Measurements from ENCODE around the gene TMEM132C.

Gene TMEM132C

GRCh38 chr12:128288896-128289295 lies 21.9 kb downstream of the TMEM132C start:
- H3K4me3 ChIP-seq (ENCODE audit: low read depth, low read length), result no peak overlapping the region
- no peak overlapping the region for H3K27ac ChIP-seq (ENCODE audit: low read depth, low read length)
- no peaks in the 10 kb centered on the region for H3K9me3 ChIP-seq (ENCODE audit: control insufficient read depth, insufficient read depth, low read depth, low read length)
- peaks cover 46% of the 10 kb centered on the region for H3K27me3 ChIP-seq (ENCODE audit: control insufficient read depth, insufficient read depth, low read length)
- H3K36me3 ChIP-seq (ENCODE audit: control insufficient read depth, insufficient read depth, low read length), result no peaks in the 10 kb centered on the region
- no peak overlapping the region for H3K9ac ChIP-seq (ENCODE audit: low read length)
- H3K4me1 ChIP-seq (ENCODE audit: control insufficient read depth, insufficient read depth, low read length), result peaks cover 12% of the 10 kb centered on the region

- Histone ChIP-seq H3K4me1 (ENCODE audit: control insufficient read depth, insufficient read depth, low read length) (peaks cover 12% of the 10 kb centered on the region), H3K27ac (ENCODE audit: low read depth, low read length) (no peak overlapping the region), H3K27me3 (ENCODE audit: control insufficient read depth, insufficient read depth, low read length) (peaks cover 56% of the 10 kb centered on the region), H3K9me3 (ENCODE audit: control insufficient read depth, insufficient read depth, low read depth, low read length) (no peaks in the 10 kb centered on the region), H3K9ac (ENCODE audit: low read length) (no peak overlapping the region), H3K4me3 (ENCODE audit: low read depth, low read length) (no peak overlapping the region), H3K36me3 (ENCODE audit: control insufficient read depth, insufficient read depth, low read length) (no peaks in the 10 kb centered on the region)
Observed at GRCh38 chr12:128290938-128291337, 24.0 kb downstream of the TMEM132C start.

- Histone ChIP-seq H3K27me3 (ENCODE audit: control insufficient read depth, insufficient read depth, low read length) (peaks cover 86% of the 10 kb centered on the region), H3K9me3 (ENCODE audit: control insufficient read depth, insufficient read depth, low read depth, low read length) (no peaks in the 10 kb centered on the region; the same call in 1 of the 2 replicates), H3K36me3 (ENCODE audit: control insufficient read depth, insufficient read depth, low read length) (no peaks in the 10 kb centered on the region), H3K27ac (ENCODE audit: low read depth, low read length) (no peak overlapping the region), H3K9ac (ENCODE audit: low read length) (no peak overlapping the region), H3K4me1 (ENCODE audit: control insufficient read depth, insufficient read depth, low read length) (peaks cover 9% of the 10 kb centered on the region; the same call in 1 of the 2 replicates), H3K4me3 (ENCODE audit: low read depth, low read length) (no peak overlapping the region)
Observed at GRCh38 chr12:128298091-128298748, 31.2 kb downstream of the TMEM132C start.

- Histone ChIP-seq H3K4me1 (ENCODE audit: control insufficient read depth, insufficient read depth, low read length) (no peaks in the 10 kb centered on the region), H3K36me3 (ENCODE audit: control insufficient read depth, insufficient read depth, low read length) (no peaks in the 10 kb centered on the region), H3K9ac (ENCODE audit: low read length) (no peak overlapping the region), H3K9me3 (ENCODE audit: control insufficient read depth, insufficient read depth, low read depth, low read length) (peaks cover 7% of the 10 kb centered on the region; the same call in 1 of the 2 replicates), H3K27ac (ENCODE audit: low read depth, low read length) (no peak overlapping the region), H3K27me3 (ENCODE audit: control insufficient read depth, insufficient read depth, low read length) (peaks cover 30% of the 10 kb centered on the region), H3K4me3 (ENCODE audit: low read depth, low read length) (no peak overlapping the region)
Observed at GRCh38 chr12:128305336-128305892, 38.4 kb downstream of the TMEM132C start.

GRCh38 chr12:128307791-128308190 lies 40.8 kb downstream of the TMEM132C start:
- Histone ChIP-seq H3K9me3 (ENCODE audit: control insufficient read depth, insufficient read depth, low read depth, low read length) (peaks cover 7% of the 10 kb centered on the region; the same call in 1 of the 2 replicates), H3K4me3 (ENCODE audit: low read depth, low read length) (no peak overlapping the region), H3K9ac (ENCODE audit: low read length) (no peak overlapping the region), H3K27me3 (ENCODE audit: control insufficient read depth, insufficient read depth, low read length) (peaks cover 7% of the 10 kb centered on the region), H3K27ac (ENCODE audit: low read depth, low read length) (no peak overlapping the region), H3K36me3 (ENCODE audit: control insufficient read depth, insufficient read depth, low read length) (no peaks in the 10 kb centered on the region), H3K4me1 (ENCODE audit: control insufficient read depth, insufficient read depth, low read length) (no peaks in the 10 kb centered on the region)

GRCh38 chr12:128312661-128313060 lies 45.7 kb downstream of the TMEM132C start:
- Histone ChIP-seq H3K4me3 (ENCODE audit: low read depth, low read length) (no peak overlapping the region), H3K36me3 (ENCODE audit: control insufficient read depth, insufficient read depth, low read length) (no peaks in the 10 kb centered on the region), H3K27me3 (ENCODE audit: control insufficient read depth, insufficient read depth, low read length) (no peaks in the 10 kb centered on the region), H3K9ac (ENCODE audit: low read length) (no peak overlapping the region), H3K27ac (ENCODE audit: low read depth, low read length) (no peak overlapping the region), H3K4me1 (ENCODE audit: control insufficient read depth, insufficient read depth, low read length) (peaks cover 13% of the 10 kb centered on the region), H3K9me3 (ENCODE audit: control insufficient read depth, insufficient read depth, low read depth, low read length) (no peaks in the 10 kb centered on the region)

- no peaks in the 10 kb centered on the region for H3K27me3 ChIP-seq (ENCODE audit: control insufficient read depth, insufficient read depth, low read length)
- no peak overlapping the region for H3K27ac ChIP-seq (ENCODE audit: low read depth, low read length)
- H3K4me1 ChIP-seq (ENCODE audit: control insufficient read depth, insufficient read depth, low read length), result peaks cover 13% of the 10 kb centered on the region
- no peaks in the 10 kb centered on the region for H3K36me3 ChIP-seq (ENCODE audit: control insufficient read depth, insufficient read depth, low read length)
- no peaks in the 10 kb centered on the region for H3K9me3 ChIP-seq (ENCODE audit: control insufficient read depth, insufficient read depth, low read depth, low read length)
- H3K4me3 ChIP-seq (ENCODE audit: low read depth, low read length), result no peak overlapping the region
- H3K9ac ChIP-seq (ENCODE audit: low read length), result no peak overlapping the region
Observed at GRCh38 chr12:128313931-128314330, 47.0 kb downstream of the TMEM132C start.

GRCh38 chr12:128314611-128315010 lies 47.6 kb downstream of the TMEM132C start:
- peaks cover 13% of the 10 kb centered on the region for H3K4me1 ChIP-seq (ENCODE audit: control insufficient read depth, insufficient read depth, low read length)
- H3K27ac ChIP-seq (ENCODE audit: low read depth, low read length), result no peak overlapping the region
- H3K4me3 ChIP-seq (ENCODE audit: low read depth, low read length), result no peak overlapping the region
- no peak overlapping the region for H3K9ac ChIP-seq (ENCODE audit: low read length)
- no peaks in the 10 kb centered on the region for H3K9me3 ChIP-seq (ENCODE audit: control insufficient read depth, insufficient read depth, low read depth, low read length)
- no peaks in the 10 kb centered on the region for H3K27me3 ChIP-seq (ENCODE audit: control insufficient read depth, insufficient read depth, low read length)
- H3K36me3 ChIP-seq (ENCODE audit: control insufficient read depth, insufficient read depth, low read length), result no peaks in the 10 kb centered on the region

- Histone ChIP-seq H3K9me3 (ENCODE audit: control insufficient read depth, insufficient read depth, low read depth, low read length) (no peaks in the 10 kb centered on the region), H3K27ac (ENCODE audit: low read depth, low read length) (no peak overlapping the region), H3K36me3 (ENCODE audit: control insufficient read depth, insufficient read depth, low read length) (no peaks in the 10 kb centered on the region), H3K9ac (ENCODE audit: low read length) (no peak overlapping the region), H3K4me3 (ENCODE audit: low read depth, low read length) (no peak overlapping the region), H3K4me1 (ENCODE audit: control insufficient read depth, insufficient read depth, low read length) (peaks cover 13% of the 10 kb centered on the region), H3K27me3 (ENCODE audit: control insufficient read depth, insufficient read depth, low read length) (no peaks in the 10 kb centered on the region)
Observed at GRCh38 chr12:128316078-128316477, 49.1 kb downstream of the TMEM132C start.

GRCh38 chr12:128316973-128317526 lies 50.1 kb downstream of the TMEM132C start:
- no peak overlapping the region for H3K4me3 ChIP-seq (ENCODE audit: low read depth, low read length)
- peaks cover 4% of the 10 kb centered on the region for H3K9me3 ChIP-seq (ENCODE audit: control insufficient read depth, insufficient read depth, low read depth, low read length)
- H3K27me3 ChIP-seq (ENCODE audit: control insufficient read depth, insufficient read depth, low read length), result no peaks in the 10 kb centered on the region
- H3K27ac ChIP-seq (ENCODE audit: low read depth, low read length), result no peak overlapping the region
- H3K36me3 ChIP-seq (ENCODE audit: control insufficient read depth, insufficient read depth, low read length), result no peaks in the 10 kb centered on the region
- peaks cover 13% of the 10 kb centered on the region for H3K4me1 ChIP-seq (ENCODE audit: control insufficient read depth, insufficient read depth, low read length)
- H3K9ac ChIP-seq (ENCODE audit: low read length), result no peak overlapping the region

GRCh38 chr12:128318341-128318740 lies 51.4 kb downstream of the TMEM132C start:
- Histone ChIP-seq H3K27me3 (ENCODE audit: control insufficient read depth, insufficient read depth, low read length) (no peaks in the 10 kb centered on the region), H3K9me3 (ENCODE audit: control insufficient read depth, insufficient read depth, low read depth, low read length) (peaks cover 6% of the 10 kb centered on the region), H3K36me3 (ENCODE audit: control insufficient read depth, insufficient read depth, low read length) (no peaks in the 10 kb centered on the region), H3K9ac (ENCODE audit: low read length) (no peak overlapping the region), H3K4me1 (ENCODE audit: control insufficient read depth, insufficient read depth, low read length) (peaks cover 13% of the 10 kb centered on the region), H3K27ac (ENCODE audit: low read depth, low read length) (no peak overlapping the region), H3K4me3 (ENCODE audit: low read depth, low read length) (no peak overlapping the region)
